Caki2 (cell line): ENCODE results near the gene PGAM5. TPM values are rescaled to one million over a fixed set of nuclear protein-coding genes. Genes with fewer than 3 reads are reported as not detected.
"Not testable (repeated sequence)": the region's sequence is repeated elsewhere in the genome, so short reads cannot be mapped to it uniquely, and the experiment has no call there.

Experiments
- DNase-seq: peaks from one replicate; pipeline ENCODE4 v3.0.0-alpha.2; 2015; ENCODE audit warnings: low read depth
- in situ Hi-C: cut with HindIII; loops from 2 replicates; pipeline ENCODE4 v1.10.0; 2016; ENCODE audit warnings: low sequenced_read_pairs, low pct_unique_long_range_greater_than_20kb, mixed read lengths
- total RNA-seq: library from RNA; depleted of rRNA; stranded (reverse); fragments of >200 nt; shearing (Covaris generic); gene quantifications from 2 replicates; pipeline ENCODE4 v1.2.3, GENCODE V29; 2014; ENCODE audit warnings: low replicate concordance

Gene PGAM5
- total RNA-seq, 1 experiment from 2014 or later: 67.5 TPM

GRCh38 chr12:132736913-132737312 is 26.3 kb downstream of the PGAM5 start:
- no peak for DNase-seq
- in situ Hi-C loops: no loop called here

GRCh38 chr12:132739600-132740312 is 29.1 kb downstream of the PGAM5 start:
- in situ Hi-C loops: no loop called here
- no peak for DNase-seq

- in situ Hi-C loops: no loop called here
Measured at GRCh38 chr12:132740313-132740646, 29.6 kb downstream of the PGAM5 start.

GRCh38 chr12:132740652-132741051 is 30.0 kb downstream of the PGAM5 start:
- no peak for DNase-seq
- in situ Hi-C loops: no loop called here

More at GRCh38 chr12:132740313-132740646, 29.6 kb downstream of the PGAM5 start:
- no peak for DNase-seq

GRCh38 chr12:132741620-132742019 is 31.0 kb downstream of the PGAM5 start:
- no peak for DNase-seq

GRCh38 chr12:132743831-132744230 is 33.2 kb downstream of the PGAM5 start:
- in situ Hi-C loops: no loop called here

More at GRCh38 chr12:132741620-132742019, 31.0 kb downstream of the PGAM5 start:
- in situ Hi-C loops: no loop called here

GRCh38 chr12:132746613-132747012 is 36.0 kb downstream of the PGAM5 start:
- in situ Hi-C loops: no loop called here
- DNase-seq: no peak

More at GRCh38 chr12:132743831-132744230, 33.2 kb downstream of the PGAM5 start:
- DNase-seq: no peak

- no peak for DNase-seq
- in situ Hi-C loops: no loop called here
Measured at GRCh38 chr12:132747395-132747794, 36.8 kb downstream of the PGAM5 start.

- DNase-seq: no peak
Measured at GRCh38 chr12:132747896-132748295, 37.3 kb downstream of the PGAM5 start.

GRCh38 chr12:132748319-132748718 is 37.7 kb downstream of the PGAM5 start:
- in situ Hi-C loops: no loop called here
- DNase-seq: no peak

More at GRCh38 chr12:132747896-132748295, 37.3 kb downstream of the PGAM5 start:
- in situ Hi-C loops: no loop called here

GRCh38 chr12:132753670-132754069 is 43.0 kb downstream of the PGAM5 start:
- in situ Hi-C loops, DNase-seq: not testable (repeated sequence)

- in situ Hi-C loops: no loop called here
Measured at GRCh38 chr12:132754160-132754932, 43.7 kb downstream of the PGAM5 start.

GRCh38 chr12:132758825-132759224 is 48.2 kb downstream of the PGAM5 start:
- DNase-seq, in situ Hi-C loops: not testable (repeated sequence)

More at GRCh38 chr12:132754160-132754932, 43.7 kb downstream of the PGAM5 start:
- DNase-seq: no peak

GRCh38 chr12:132759359-132759758 is 48.7 kb downstream of the PGAM5 start:
- in situ Hi-C loops: no loop called here

GRCh38 chr12:132761032-132761920 is 50.6 kb downstream of the PGAM5 start, which contains the start of gene ANKLE2:
Gene ANKLE2, minus strand, starts transcription at chr12:132761832. Its CDS starts 34 bp downstream, at chr12:132761798.
- in situ Hi-C loops: no loop called here
- DNase-seq: no peak

More at GRCh38 chr12:132759359-132759758, 48.7 kb downstream of the PGAM5 start:
- no peak for DNase-seq

GRCh38 chr12:132761921-132762583 is 51.4 kb downstream of the PGAM5 start:
- peak; percentile 83 for DNase-seq
- in situ Hi-C loops: no loop called here

GRCh38 chr12:132764231-132764630 is 53.6 kb downstream of the PGAM5 start:
- no peak for DNase-seq
- in situ Hi-C loops: no loop called here

- in situ Hi-C loops: no loop called here
- no peak for DNase-seq
Measured at GRCh38 chr12:132765361-132765760, 54.7 kb downstream of the PGAM5 start.
